HG03432 (cell line): Measurements from ENCODE around the gene RPS18.

ENCODE experiments used
- ATAC-seq: cut with Tn5 transposase; IDR thresholded peaks from one replicate; pipeline ENCODE4 v1.9.1; 2021; ENCODE audit warnings: mild to moderate bottlenecking, moderate library complexity; ENCODE audit not compliant: unreplicated experiment

RPS18 gene

DNA sequence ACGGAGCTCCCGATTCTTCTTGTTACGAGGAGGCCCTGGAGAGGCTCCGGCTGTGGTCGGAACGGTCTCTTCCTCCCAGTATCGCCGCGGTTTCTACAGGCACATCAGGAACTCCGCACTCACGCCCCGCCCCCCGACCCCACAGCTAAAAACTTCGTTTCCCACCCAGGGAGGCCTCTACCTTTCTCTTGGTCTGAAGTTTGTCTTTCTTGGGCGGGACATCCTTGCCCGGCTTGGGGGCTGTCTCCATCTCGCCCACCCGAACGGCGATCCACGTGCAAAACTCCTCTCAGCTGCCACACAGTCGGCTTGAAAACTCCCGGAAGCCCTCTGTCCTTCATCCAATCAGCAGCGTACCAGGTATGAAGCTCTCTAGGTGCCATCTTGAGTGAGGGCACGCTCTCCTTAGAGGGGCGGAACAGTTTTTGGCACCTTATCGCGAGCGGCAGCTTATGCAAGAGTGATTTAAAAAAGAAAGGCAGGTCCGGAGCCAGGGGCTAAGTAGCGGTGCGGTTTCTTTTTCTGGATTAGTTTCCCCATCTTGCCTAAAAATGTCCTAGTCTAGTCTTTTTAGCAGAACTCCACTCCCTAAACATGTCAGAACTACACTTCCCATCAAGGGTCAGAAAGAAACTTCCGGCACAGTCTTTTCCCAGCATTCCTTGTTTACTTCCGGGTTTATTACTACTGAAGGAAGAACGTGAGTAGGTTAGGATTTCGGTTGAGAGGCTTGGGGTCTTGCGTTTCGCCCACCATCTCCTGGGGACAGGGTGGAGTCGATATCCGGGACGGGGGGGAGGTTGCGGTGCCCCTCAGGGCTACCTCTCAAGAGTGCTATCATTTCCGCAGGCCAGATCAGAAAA is 17.3 kb downstream of the RPS18 start, which contains the start of the genes PFDN6 and WDR46:
Gene PFDN6, plus strand, starts transcription at position 681 of the 863 bp plus-strand sequence. CDS start 256 bp downstream, outside the sequence.
Gene WDR46, minus strand, starts transcription at position 319 of the 863 bp plus-strand sequence. Its CDS starts 69 bp downstream, at position 250.
- peak; percentile 84 for ATAC-seq

DNA sequence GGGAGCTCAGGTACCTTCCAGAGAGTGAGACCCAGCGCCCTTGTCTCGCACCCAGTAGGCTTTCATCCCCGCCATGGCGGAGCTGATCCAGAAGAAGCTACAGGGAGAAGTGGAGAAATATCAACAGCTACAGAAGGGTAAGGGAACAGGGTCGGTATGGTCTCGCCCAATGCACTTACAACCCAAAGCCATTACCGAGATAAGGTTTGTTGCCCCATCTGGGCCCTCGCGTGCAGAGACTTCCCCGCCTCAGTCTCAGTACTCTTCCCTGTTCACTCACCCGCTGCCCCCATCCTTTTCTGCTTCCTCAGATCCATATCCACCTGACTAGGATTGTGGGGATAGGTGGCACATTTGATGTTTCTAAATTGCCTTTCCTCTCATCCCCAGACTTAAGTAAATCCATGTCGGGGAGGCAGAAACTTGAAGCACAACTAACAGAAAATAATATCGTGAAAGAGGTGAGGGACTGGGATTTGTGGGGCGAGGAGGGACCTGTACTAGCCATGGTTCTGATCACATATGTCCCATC is 18.0 kb downstream of the RPS18 start:
- ATAC-seq = no peak

DNA sequence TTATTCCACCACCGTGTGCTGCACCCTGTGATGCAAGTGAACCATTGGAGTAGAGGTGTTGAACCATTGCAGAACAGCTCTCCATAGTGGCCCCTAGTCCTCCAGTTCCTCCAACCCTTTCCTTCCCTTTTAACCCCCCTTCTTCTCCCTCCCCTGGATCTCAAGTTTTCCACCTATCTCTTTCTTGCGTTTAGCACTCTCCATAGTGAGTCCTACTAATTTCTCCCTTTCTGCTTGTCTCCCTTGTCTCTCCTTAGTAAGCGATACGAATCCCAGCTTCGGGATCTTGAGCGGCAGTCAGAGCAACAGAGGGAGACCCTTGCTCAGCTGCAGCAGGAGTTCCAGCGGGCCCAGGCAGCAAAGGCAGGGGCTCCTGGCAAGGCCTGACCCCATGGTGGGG is 18.6 kb downstream of the RPS18 start:
- no peak for ATAC-seq

DNA sequence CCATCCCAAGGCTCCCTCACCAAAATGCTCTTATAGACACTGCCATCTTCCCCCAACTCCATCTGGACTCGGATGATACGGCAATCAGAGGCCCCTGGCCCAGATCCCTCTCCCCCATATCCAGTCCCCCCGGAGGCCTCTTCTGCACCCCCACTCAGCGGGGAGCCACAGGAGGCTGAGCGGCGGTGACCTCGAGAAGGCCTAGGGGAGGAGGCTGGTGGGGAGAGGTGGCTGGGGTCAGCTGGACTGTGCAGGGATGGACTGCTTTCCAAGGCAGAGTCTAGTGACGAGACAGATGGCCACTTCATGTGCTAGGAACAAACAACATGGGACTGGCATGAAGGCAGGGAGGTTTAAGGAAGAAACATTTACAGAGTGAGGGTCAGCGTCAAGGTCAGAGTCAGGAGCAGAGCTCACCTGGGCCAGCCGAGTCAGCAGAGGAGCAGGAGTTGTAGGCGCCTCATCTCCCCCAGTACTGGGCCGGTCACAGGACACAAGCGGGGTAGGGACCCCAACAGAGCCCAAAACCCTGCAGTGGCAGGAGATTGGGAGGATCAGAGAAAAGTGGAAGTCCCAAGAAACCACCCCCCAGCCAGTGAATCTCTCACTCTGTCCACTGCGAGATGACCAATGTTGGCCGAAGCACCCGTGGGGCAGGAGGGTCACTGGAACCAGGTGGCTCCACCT is 21.3 kb downstream of the RPS18 start:
- no peak for ATAC-seq

DNA sequence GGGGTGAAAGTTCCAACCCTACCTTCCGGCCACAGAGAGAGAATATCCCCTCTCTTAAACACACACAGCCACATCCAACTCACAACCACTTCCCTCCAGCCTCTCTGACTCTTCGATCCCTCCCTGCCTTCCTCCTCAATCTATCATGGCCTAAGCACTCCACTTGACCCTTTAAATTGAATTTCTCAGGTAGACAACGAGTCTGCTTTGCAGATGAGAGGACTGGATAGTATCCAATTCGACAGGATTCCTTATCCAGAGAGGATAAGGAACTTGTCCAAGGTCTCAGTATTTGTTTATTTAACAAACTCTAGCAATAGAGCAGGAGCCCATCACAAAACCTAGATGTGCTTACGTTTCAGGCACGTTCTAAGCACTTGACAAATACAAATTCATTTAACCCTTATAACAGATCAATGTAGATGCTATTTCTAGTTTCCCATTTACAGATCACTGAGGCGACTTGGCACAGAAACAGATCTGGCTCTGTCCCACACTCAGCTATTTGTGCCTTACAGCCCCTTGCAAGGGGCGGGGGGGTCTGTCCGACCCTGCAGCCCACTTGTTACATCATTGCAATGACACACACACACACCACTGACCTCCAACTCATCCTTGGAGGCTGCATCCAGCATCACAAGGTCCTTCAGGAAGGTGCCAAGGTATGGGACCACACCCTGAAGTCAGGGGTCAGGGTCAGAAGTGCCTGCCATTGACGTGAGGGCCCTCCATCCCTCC is 22.4 kb downstream of the RPS18 start:
- ATAC-seq = no peak

DNA sequence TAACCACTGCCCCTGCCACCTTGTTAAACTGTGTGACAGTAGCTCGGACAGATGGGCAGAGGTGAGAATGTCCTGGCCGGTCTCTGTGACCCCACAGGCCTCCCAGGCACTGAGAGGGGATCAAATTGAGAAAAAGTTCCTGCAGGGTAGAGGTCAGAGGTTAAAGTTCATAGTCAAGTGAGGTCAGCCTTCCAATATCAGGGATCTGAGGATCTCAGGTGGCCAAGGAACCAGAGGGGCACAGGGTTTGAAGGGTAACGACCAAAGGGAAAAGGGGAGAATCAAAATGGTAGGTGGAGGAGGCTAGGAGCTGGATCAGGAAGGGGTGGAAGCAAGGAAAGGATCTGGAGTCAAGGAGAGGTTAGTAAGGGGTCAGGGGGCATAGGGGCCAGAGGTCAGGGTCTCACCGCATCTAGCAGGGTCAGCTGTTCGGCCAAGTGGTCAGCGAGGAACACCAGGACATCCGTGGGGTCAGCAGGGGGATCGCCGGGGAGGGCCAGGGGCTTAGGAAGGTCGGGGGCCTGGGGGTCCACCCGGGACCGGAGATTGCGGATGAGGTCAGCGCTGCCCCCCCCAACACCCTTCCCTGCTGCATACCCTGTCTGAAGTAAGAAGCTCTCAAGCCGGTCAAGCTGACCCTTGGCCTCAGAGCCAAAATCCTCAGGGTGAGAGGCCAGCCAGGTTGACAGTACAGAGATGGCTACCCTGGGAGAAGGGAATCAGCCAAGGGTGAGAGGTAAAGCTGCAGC is 23.9 kb downstream of the RPS18 start:
- ATAC-seq = no peak

DNA sequence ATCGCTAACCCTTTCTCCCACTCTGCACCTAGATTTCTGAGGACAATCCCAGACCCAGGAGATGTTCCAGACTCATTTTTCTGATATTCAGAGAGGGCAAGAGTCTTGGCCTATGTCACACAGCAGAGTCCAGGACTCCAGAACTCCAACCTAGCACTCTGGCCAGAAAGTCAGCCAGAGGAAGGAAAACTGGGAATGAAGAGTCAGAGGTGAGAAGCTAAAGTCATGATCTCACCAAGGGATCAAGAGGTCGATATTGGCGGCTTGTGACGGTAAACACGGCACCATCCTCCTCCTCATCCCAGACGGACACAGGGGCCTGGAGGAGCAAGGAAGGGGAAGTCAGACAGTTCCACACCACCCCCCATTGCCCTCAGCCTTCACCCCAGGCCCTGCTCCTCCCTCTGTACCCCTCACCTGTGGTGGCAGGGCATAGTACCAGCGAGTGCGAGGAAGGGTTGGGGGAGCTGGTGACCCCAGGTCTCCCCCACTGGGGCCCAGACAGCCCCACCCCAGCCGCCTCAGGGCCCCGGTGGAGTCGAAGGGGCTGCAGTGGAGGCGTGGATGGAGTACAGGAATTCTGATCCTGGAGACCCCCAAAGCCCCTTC is 25.0 kb downstream of the RPS18 start:
- no peak for ATAC-seq

DNA sequence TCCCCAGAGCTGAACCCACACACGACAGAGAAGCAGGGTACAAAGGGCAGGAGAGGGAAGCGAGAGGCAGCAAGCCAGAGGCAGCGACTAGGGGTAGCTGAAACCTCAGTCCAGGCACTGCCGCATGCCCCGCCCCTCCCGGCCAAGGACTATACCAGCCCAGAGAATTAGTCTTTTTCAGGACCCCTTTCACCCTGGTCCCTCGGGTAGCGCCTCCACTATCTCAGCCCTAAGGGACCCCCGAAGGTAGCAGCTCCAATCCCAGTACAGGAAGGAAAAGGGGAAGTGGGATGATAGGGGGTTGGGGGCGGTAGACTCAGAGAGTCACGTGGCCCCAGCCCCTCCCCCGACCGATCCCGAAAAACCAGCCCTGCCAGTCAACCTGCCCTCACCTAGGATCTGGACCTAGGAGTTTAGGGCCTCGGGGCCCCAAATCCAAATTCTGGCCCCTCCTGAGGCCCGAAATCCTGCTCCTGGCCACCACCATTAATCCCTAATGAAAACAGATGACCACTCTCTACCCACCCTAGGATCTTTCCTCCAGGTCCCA is 25.6 kb downstream of the RPS18 start:
- ATAC-seq = no peak

DNA sequence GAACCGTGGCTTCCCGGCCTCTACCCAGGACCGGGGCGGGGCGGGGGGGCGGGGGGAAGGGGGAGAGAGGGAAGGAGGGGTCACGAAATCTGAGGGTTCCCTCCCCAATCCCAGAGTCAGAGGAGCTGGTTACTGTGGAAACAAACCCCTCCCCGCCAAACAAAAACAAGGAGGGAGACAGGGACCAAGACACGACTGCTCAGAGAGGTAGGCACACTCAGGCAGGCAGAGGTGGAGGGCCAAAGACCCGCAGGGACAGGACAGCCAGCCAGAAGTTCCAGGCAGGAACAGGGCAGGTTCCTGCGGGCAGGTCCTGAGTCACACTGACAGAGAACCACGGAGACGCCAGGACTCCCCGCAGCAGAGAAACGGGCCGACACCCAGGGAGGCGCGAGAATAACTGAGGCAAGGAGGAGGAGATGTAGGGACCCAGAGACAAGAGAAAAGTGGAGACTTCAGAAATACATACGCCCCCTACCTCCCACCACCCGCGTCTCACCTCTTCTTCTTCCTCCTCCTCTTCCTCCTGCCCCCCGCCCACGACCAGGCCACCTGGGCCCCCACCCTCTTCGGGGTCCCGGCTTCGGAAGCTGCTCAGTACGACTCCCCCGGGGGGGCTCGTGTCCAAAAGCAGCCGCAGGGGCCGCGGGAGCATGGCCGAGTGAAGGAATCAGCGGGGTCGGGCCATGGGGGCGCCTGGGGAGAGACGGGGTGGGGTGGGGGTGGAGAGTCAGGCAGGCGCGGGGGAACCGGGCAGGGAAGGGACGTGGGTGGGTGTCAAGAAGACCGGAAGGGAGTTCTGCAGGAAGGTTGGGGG is 26.3 kb downstream of the RPS18 start:
- no peak for ATAC-seq

DNA sequence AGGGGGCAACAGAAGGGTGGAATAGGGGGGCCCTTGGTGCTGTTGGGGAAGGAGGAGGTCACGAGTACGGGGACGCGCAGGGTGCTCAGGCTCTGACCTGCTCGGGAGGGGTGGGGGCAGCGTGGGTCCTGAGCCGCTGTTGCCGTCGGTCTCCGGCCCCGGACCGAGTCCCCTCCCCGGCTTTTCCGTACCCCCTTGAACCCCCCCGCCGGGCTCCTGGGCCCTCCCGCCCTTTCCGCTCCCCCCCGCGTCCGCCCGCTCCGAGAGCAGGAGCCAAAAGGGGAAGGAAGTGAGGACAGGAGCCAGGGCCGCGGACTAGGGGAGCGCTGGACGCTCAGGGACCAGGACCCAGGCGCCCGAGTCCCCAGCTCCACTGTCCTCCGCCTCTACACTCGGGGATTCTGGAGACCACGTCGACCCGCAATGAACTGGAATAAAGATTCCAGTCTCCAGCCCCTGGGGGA is 26.9 kb downstream of the RPS18 start, which contains the start of gene RGL2:
Gene RGL2, minus strand, starts transcription at position 170 of the 464 bp plus-strand sequence. CDS start 332 bp downstream, outside the sequence.
- peak; percentile 28 for ATAC-seq

DNA sequence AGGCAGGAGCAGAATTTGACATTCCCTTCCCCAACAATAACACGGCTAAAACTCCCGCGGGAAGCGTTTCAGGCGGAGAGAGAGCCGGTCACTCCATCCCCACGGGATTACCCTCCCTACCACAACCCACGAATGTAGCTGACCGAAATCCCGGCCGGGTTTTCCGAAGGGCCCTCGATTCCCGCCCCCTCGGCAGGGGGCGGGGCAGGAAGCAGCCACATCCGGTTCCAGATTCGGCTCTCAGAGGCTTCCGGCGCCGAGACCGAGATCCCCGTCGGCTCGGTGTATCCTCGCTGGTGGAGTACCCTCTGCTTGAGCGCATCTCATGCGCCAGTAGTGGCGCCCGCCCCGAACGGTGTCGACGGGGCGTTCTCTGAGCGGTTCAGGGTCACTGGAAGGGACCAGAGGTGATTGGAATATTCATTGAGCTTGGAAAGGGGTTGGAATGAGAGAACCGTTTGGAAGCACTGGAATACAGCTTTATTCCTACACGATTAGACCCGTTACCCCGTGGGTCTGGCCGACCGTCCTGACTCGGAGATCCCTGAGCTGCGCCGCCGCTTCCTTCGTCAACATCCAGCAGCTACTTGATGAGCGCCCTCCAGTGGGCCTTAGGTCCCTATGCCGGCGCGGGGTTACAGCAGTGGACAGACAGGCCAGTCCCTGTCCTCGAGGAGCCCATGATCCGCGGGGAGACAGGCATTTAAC is 27.5 kb downstream of the RPS18 start:
- peak; percentile 71 for ATAC-seq

DNA sequence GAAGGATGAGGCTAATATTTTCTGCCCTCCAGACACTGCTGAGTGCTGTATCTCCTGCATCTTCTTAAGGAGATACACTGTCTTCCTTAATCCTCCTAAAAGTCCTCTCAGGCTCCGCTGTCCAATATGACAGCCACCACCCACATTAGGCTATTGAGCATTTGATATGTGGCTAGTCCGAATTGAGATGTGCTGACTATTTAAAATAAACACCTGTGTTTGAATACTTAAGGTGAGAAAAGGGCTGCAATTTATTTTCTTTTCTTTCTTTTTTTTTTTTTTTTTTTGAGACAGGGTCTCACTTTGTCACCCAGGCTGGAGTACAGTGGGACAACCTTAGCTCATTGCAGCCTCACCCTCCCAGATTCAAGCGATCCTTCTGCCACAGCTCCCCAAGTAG is 30.0 kb downstream of the RPS18 start:
- ATAC-seq = no peak

DNA sequence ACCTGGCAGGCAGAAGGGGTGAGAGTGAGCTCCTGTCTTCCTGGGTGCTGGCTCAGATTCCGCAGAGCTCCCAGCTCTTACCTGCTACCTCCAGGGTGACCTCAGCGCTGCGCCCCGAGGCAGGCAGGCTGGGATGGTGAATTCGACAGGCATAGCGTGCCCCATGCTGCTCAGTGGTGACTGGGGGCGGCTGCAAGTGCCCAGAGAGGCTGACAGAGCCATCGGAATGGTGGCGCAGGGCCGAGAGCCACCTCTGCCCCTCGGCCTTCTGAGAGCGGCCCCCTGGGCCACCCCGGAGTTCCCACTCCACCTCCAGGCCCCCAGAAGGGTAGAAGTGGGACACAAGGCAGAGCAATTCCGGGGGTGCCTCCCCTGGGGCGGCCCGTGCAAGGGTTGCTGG is 32.3 kb downstream of the RPS18 start:
- no peak for ATAC-seq

DNA sequence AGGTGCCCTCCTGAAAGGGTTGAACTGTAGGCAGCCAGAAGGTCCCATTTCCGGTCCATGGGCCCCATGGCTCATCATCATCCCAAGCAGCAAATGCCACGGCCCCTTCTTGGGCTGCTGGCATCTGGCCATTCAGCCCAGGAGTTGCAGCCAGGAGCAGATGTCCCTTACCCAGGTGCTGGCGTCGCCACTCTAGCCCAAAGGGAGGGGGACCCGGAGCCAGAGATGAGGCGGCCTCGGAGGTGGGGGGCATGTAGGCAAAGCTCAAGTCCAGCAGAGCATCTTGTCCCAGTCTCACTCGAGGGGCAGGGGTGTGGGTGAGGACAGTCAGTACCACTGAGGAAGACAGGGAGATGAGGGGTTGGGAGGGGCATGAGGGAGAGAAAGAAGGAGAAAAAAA is 33.2 kb downstream of the RPS18 start:
- no peak for ATAC-seq

DNA sequence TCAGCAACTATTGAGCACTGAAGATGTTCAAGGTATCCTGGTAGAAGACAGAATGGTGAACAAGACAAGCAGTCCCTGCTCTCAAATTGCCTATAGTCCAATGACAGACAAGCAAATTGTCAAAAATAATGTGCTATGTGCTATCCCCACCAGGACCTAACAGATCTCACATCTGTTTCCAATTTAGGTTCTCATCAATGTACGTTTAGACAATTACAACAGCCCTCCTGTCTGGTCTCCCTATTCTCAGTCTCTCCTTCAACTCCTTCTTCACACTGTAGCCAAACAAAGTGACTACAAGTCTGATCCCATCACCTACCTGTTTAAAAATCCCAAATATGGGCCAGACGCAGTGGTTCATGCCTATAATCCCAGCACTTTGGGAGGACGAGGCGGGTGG is 34.5 kb downstream of the RPS18 start:
- ATAC-seq = no peak

DNA sequence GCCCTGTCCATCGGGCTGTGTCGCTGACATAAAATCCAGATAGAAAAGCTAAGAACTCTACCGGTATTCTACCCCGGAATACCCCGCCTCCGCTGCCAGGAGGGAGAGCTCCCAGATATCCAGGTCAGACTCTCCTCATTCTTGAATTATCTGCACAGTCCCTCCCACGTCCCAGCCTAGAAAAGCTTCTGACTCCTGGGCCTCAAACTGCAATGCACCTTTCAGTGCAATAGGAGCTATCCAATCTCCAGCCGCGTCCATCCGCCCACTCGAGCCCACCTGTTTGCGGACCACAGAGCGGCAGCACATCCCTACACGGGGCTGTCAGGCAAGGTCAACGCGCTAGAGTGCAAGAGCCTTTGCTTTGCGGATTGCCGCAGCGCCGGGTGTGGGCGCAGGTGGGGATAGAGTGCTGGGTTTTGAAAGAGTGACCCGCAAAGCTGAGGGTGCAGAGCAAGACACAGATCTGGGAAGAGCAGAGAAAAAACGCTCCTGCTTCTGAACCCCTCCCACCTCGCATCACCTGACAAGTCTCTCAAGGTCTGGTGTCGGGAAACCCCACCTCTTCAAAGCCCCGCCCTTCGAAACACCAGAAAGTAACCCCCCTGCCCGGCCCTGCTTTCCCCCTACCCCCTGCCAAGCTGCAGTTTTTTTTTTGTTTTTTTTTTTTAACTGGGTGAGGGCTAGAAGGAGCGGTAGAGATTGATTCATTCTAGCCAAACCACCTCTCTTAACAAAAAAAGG is 40.7 kb downstream of the RPS18 start:
- ATAC-seq = peak; percentile 21

DNA sequence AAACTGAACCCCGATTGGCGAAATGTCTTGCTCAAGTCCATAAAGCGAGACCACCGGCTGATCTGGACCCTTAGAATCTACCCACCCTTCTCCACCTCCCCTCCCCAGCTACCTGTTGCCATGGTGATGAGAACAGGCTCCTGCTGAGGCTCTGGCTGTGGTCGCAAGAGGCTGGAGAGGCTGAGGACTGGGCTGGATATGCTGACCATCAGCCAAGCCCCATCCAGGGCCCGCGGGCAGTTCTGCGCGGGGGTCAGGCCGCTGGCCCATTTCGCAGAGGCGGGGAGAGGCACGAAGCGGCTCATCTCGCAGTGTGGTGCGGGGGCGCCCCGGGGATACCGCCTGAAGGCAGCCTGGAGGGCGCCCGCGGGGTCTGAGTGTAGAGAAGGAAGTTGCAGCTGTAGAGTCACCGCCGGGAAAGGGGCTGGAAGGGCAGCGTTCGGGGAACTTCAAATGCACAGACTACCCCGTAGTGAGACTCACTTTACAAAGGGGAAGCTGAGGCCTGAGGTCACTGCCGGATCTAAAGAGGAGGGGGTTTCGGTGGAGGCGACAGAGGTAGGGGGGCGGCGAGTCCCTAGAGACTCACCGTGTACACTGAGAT is 41.3 kb downstream of the RPS18 start:
- ATAC-seq = peak; percentile 5
